Measurements from ENCODE around the gene ZNF701.

DNA sequence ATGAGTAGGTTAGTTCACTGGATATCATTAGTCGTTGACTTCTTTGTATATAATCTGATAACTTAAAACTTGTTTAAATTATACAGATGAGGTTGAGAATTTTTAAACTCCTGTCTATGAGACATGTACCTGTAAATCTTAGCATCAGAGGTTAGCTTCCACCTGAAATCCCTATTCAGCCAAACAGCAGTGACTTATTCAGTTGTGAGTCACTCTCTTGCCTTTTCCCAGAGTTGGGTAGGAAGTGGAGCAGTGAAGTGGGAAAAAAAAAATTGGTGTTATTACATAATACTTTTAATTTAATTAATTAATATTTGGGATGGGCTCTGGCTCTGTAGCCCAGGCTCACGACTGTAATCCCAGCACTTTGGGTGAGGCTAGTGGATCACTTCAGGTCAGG, 32.9 kb downstream of the ZNF701 start:
- no peak for TF ChIP-seq CTCF (conservative IDR thresholded peaks at IDR 0.05 in 1 of 2, IDR thresholded peaks at IDR 0.05 in 1 of 2; ENCODE audit: low read depth in 1 of 2, low read length in 2 of 2)
- no peak for TF ChIP-seq EZH2 (IDR thresholded peaks at IDR 0.05; ENCODE audit: low read length, missing control alignments)

All from fibroblast of lung (primary cell).